Liver (tissue), 3 donors: ENCODE results near the gene PTAFR.

Source experiments
- CTCF ChIP-seq: fragments of 150-350 bp; IDR thresholded peaks from 2 replicates; pipeline ENCODE4 v1.5.1; 2017; ENCODE audit warnings: improper control_type of control experiment, low read depth, low read length; ENCODE audit not compliant: missing input control
- NR2F2 ChIP-seq: IDR thresholded peaks from 2 replicates; pipeline ENCODE4 v1.6.1; 2016; ENCODE audit warnings: antibody characterized with exemption
- RAD21 ChIP-seq, 2 donors: IDR thresholded peaks; 2 replicates each; pipeline ENCODE4 v1.6.1; 2016; ENCODE audit warnings: antibody characterized with exemption in 2 of 2, mild to moderate bottlenecking in 2 of 2
- YY1 ChIP-seq: IDR thresholded peaks from 2 replicates; pipeline ENCODE4 v1.6.1; 2016; ENCODE audit warnings: antibody characterized with exemption, mild to moderate bottlenecking
- donor health status: healthy.
- donor health status: healthy.

GRCh38 chr1:28199328-28200233 is 23.1 kb upstream of the PTAFR start:
- TF ChIP-seq YY1 (no peak), CTCF (no peak), NR2F2 (no peak), RAD21 (IDR thresholded peaks at IDR 0.05) (no peak)
